Iris pigment epithelial cell (primary cell): ENCODE measurements around the gene PHKA2.
A peak's percentile ranks its signal among the peaks of the same experiment; 100 is the strongest.
"Not testable (repeated sequence)": the region's sequence is repeated elsewhere in the genome, so short reads cannot be mapped to it uniquely, and the experiment has no call there.

Experiments used
- DNase-seq: peaks from one replicate; pipeline ENCODE4 v3.0.0-alpha.2; 2011; ENCODE audit warnings: low read depth

PHKA2 gene, protein sequence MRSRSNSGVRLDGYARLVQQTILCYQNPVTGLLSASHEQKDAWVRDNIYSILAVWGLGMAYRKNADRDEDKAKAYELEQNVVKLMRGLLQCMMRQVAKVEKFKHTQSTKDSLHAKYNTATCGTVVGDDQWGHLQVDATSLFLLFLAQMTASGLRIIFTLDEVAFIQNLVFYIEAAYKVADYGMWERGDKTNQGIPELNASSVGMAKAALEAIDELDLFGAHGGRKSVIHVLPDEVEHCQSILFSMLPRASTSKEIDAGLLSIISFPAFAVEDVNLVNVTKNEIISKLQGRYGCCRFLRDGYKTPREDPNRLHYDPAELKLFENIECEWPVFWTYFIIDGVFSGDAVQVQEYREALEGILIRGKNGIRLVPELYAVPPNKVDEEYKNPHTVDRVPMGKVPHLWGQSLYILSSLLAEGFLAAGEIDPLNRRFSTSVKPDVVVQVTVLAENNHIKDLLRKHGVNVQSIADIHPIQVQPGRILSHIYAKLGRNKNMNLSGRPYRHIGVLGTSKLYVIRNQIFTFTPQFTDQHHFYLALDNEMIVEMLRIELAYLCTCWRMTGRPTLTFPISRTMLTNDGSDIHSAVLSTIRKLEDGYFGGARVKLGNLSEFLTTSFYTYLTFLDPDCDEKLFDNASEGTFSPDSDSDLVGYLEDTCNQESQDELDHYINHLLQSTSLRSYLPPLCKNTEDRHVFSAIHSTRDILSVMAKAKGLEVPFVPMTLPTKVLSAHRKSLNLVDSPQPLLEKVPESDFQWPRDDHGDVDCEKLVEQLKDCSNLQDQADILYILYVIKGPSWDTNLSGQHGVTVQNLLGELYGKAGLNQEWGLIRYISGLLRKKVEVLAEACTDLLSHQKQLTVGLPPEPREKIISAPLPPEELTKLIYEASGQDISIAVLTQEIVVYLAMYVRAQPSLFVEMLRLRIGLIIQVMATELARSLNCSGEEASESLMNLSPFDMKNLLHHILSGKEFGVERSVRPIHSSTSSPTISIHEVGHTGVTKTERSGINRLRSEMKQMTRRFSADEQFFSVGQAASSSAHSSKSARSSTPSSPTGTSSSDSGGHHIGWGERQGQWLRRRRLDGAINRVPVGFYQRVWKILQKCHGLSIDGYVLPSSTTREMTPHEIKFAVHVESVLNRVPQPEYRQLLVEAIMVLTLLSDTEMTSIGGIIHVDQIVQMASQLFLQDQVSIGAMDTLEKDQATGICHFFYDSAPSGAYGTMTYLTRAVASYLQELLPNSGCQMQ

DNA sequence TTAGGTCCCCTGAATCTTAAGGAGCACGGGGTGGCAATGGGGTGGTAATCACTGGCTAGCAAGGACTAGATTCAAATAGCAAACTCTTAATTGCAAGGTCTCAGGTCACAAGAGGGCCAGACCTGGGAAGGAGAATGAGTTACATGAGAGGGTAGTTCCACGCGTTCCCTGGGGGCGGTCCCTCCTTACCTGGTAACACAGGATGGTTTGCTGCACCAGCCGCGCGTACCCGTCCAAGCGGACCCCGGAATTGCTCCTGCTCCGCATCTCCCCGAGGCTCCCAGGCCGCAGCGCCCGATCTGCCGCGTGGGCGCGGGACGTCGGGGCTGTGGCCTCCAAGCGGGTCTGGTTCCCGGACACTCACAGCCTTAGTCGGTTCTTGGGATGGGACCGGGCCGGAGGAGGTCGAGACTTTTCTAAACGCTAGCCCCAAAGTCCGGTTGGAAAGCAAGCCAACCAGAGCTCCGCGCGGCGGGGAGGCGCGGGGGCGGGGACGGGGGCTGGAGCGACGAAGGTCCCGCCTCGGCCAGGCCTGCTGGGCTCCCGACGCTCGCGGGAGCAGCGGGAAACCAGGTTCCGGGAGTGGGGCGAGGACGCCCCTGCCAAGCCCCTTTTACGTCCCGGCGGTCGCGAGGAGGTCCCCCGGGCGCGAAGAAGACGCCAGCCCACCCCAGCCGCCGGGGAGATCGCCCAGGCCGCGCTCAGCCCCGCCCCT lies at the start of gene PHKA2:
Gene PHKA2 (minus strand): TSS at position 449 of the 715 bp plus-strand sequence. CDS start 182 bp downstream, at position 267.
- DNase-seq: no peak

- DNase-seq: no peak
Measured at GRCh38 chrX:19030805-19031204, 46.9 kb upstream of the PHKA2 start.

DNA sequence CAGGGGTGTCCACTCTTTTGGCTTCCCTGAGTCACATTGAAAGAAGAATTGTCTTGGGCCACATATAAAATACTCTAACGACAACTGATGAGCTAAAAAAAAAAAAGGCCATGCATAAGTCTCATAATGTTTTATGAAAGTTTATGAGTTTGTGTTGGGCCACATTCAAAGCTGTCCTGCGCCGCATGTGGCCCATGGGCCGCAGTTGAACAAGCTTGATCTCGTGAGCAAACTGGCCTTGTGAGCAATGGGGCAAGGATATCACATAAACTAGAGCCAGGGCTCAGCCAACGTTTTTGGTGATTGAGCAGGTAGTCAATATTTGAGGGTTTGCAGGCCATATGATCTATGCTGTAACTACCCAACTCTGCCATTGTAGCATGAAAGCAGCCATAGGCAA lies 44.6 kb upstream of the PHKA2 start:
- DNase-seq: no peak

DNA sequence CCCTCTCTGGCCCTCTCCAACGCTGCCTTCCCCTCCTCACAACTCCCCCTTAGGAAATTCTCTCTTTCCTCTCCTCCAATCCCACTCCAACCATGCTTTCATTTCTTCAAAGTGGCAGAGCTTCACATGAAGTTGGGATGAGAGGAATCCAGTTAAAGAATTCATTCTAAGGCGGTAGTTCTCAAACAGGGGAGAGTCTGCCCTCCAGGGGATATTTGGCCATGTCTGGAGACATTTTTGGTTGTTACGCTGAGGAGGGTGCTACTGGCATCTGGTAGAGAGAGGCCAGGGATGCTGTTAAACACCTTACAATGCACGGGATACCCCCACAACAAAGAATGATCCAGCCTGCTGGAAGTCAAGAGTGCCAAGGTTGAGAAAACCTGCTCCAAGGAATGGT lies 40.5 kb upstream of the PHKA2 start:
- DNase-seq: no peak

DNA sequence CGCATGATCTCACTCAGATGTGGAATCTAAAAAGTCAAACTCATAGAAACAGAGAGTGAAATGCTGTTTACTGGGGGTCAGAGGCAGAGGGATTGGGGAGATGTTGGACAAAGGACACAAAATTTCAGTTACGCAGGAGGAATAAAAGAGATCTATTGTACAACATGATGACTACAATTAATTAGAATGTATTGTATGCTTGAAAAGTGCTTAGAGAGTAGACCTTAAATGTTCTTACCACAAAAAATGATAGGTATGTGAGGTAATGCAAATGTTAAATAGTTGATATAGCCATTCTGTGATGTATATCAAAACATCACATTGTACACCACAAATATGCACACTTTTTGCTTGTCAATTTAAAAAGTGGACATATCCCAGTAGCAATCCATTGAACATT lies 36.1 kb upstream of the PHKA2 start:
- peak; percentile 11 for DNase-seq

DNA sequence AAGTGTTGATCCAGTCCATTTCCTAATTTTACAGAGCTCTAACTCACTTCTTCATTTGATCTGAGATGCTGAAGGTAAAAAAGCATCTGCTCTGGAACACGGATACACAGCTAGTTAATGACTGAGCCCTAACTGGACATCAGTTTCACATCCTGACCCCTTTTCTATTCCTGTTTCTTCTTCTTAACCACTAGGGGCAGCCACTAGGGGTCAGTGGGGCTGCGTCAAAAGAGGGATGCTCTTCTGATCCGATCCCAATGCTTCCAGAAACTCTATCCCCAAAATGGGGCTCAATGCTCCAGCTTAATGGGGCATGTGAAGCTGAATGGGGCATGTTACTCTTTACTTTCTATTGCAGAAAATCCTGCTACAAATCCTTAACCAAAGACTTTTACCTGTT lies 33.4 kb upstream of the PHKA2 start:
- DNase-seq: peak; percentile 18

DNA sequence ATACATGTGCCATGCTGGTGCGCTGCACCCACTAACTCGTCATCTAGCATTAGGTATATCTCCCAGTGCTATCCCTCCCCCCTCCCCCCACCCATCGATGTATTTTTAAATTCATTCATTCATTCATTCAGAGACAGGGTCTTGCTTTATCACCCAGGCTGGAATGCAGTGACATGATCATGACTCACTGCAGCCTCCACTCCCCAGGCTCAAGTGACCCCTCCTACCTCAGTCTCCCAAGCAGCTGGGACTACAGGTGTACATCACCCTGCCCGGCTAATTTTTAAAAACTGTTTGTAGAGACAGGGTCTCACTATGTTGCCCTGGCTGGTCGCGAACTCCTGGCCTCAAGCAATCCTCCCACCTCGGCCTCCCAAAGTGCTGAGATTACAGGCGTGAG lies 32.7 kb upstream of the PHKA2 start:
- DNase-seq: not testable (repeated sequence)

DNA sequence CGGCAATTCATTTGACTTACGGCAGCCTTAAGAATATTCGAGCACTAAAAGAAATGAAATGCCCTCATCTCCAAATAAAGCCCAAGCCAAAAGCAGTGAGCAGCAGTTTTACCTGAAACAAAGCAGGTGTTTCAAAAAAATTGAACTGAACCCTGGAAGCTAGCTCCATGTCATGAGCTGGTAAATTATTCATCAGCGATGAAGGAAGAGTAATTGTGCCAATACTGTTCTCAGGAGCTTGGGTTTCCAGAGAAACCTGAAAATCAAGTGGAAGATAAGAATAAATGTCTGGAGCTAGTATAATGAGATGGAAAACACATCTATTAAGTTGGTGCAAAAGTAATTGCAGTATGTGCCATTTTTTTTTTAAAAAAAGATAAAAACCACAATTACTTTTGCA lies 24.0 kb upstream of the PHKA2 start:
- DNase-seq: no peak

- DNase-seq: no peak
Measured at GRCh38 chrX:19007011-19007410, 23.1 kb upstream of the PHKA2 start.

GRCh38 chrX:19005909-19006308 lies 22.0 kb upstream of the PHKA2 start:
- DNase-seq: no peak

DNA sequence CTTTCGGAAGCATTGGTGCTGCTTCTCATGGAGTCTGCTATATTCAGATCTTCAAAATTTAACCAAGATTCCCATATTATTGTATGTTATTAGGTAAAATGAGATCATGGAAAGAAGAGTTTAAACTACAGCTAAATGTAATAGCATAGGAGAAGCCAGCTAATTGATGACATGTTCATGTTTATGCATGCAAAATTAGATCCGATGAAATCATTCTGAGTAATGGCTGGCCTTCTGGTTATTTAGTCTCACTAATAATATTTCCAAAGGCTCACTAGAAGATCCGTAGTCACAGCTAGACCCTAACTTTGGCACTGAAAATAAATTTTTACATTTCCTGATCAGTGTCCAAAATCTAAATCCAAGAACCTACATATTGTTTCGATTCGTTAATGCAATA lies 19.8 kb upstream of the PHKA2 start:
- no peak for DNase-seq

- DNase-seq: no peak
Measured at GRCh38 chrX:18998653-18999052, 14.7 kb upstream of the PHKA2 start.

DNA sequence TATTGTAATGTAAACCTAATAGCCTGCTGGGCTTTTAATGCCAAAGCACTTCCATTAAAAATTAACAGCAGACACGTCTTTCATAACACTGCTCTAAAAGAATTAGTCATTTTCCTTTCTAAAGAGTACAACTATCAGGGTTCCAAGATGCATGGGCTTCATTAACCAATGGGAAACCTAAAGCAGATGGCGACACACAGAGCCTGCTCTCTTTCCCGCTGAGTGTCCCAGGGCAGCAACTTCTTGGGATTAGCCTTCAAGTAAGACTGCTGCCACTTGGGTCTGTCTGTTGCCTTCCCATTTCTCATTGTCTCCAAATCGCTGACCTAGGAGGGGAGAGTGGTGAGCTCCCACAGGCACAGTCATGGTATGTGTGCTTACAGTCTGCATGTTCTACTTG lies 14.0 kb upstream of the PHKA2 start:
- peak; percentile 6 for DNase-seq

GRCh38 chrX:18996536-18996935 lies 12.6 kb upstream of the PHKA2 start:
- DNase-seq: no peak

DNA sequence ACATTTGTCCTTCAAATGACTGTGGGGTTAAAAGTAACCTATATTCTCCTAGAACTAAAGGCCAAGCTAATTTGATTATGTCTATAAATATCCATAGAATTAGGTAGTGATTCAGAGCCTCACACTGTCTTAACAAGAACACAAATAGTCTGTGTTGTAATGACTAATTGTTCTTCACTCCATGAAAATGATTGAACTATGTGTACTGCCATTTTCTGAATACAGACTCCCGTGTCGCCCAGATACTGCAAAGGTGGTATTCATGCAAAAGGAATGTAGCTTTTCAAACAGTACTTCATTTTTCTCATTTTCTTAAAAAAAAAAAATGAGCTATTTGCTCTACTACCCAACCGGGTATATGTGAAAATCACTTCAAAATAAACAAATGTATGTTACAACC lies 11.3 kb upstream of the PHKA2 start:
- peak; percentile 71 for DNase-seq

GRCh38 chrX:18994713-18995112 lies 10.8 kb upstream of the PHKA2 start:
- DNase-seq: peak; percentile 83

GRCh38 chrX:18992829-18993228 lies 8.9 kb upstream of the PHKA2 start:
- no peak for DNase-seq

GRCh38 chrX:18985186-18985435 lies 1.2 kb upstream of the PHKA2 start:
- peak; percentile 4 for DNase-seq

GRCh38 chrX:18984381-18985185 lies 669 bp upstream of the PHKA2 start:
- peak; percentile 64 for DNase-seq

GRCh38 chrX:18981124-18981807 lies 2.6 kb downstream of the PHKA2 start:
- DNase-seq: no peak

GRCh38 chrX:18980262-18980661 lies 3.7 kb downstream of the PHKA2 start:
- DNase-seq: not testable (repeated sequence)
